Measurements from ENCODE around the gene PCCA. TPM values are rescaled to one million over a fixed set of nuclear protein-coding genes. Genes with fewer than 3 reads are reported as not detected.

Gene PCCA
- total RNA-seq, 5 donors from 2014 or later (not counting 1 experiment from before 2014, with no cell fraction given), result 7.6 to 16.8 (median 10.2) TPM

DNA sequence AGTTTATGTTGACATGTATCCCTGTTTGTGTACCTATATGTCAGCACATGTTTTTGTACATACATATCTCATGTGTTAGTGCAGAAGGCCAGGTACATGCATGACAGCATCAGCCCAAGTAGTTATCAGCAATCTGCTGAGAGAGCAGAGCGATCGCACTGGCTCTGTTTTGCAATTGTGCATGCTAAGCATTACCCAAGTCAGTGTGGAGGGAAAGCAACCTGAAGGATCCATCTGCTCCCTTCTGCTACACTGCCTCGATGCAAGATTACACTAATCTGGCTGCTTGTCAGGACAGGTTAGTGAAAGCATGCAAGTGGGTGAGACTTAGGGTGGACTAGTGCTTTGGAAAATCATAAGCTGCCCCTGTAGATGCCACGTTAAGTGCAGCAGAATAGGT, 211.8 kb downstream of the PCCA start:
- no peaks in the 10 kb centered on the region for H3K9me3 ChIP-seq
- H3K4me3 Mint-ChIP-seq, result no peak overlapping the region
- CTCF ChIA-PET, result no interaction called here
- no peak overlapping the region for H3K27ac ChIP-seq (ENCODE audit: low read length)
- no peaks in the 10 kb centered on the region for H3K36me3 ChIP-seq (ENCODE audit: control insufficient read depth in 2 of 2, extremely low read depth in 1 of 2, insufficient read depth in 1 of 2, low read length in 1 of 2)
- WGBS (ENCODE audit: insufficient coverage), result 100% methylated on average over 2 of the region's 4 CpGs
- no peaks in the 10 kb centered on the region for H3K27me3 Mint-ChIP-seq
- no peak overlapping the region for H3K4me3 ChIP-seq (ENCODE audit: control insufficient read depth in 1 of 2, extremely low read depth in 1 of 2, low read length in 1 of 2)
- H3K4me1 Mint-ChIP-seq, result no peaks in the 10 kb centered on the region
- H3K27me3 ChIP-seq (replicated peaks in 1 of 2; ENCODE audit: control insufficient read depth in 2 of 2, extremely low read depth in 1 of 2, insufficient read depth in 2 of 2, low read length in 1 of 2), result no peaks in the 10 kb centered on the region
- no peaks in the 10 kb centered on the region for H3K4me1 ChIP-seq (ENCODE audit: control insufficient read depth in 1 of 2, extremely low read depth in 1 of 2, insufficient read depth in 2 of 2, low read length in 2 of 2)
- ATAC-seq (replicated peaks in 1 of 4), result no peak
- POLR2A ChIA-PET, result interaction anchor here in 1 of 2 donors (0.6 kb wide), 1 partner anchor 122 kb away, joined by 3 read pairs; no protein-coding TSS in a partner anchor
- no peaks in the 10 kb centered on the region for H3K9me3 Mint-ChIP-seq
- H3K27ac Mint-ChIP-seq, result no peak overlapping the region
- peaks cover 20% of the 10 kb centered on the region for H3K36me3 Mint-ChIP-seq
- no peak for DNase-seq

DNA sequence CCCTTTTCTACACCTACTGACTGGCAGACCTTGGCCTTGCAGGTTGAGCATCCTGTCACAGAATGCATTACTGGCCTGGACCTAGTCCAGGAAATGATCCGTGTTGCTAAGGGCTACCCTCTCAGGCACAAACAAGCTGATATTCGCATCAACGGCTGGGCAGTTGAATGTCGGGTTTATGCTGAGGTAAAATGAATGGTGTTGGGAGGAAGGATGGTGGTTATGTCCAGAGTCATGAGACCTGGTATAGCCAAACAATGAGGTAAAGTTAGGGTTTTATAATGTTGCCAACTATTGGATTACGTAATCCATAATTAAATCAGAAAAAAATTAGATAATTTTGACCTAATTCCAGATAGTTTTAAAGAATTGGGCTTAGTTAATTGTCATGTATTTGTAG, 212.5 kb downstream of the PCCA start:
- Mint-ChIP-seq H3K9me3 (no peaks in the 10 kb centered on the region), H3K27me3 (no peaks in the 10 kb centered on the region), H3K4me3 (no peak overlapping the region), H3K36me3 (peaks cover 20% of the 10 kb centered on the region), H3K4me1 (no peaks in the 10 kb centered on the region), H3K27ac (no peak overlapping the region)
- ChIA-PET CTCF (no interaction called here), POLR2A (interaction anchor here in 1 of 2 donors (0.6 kb wide), 1 partner anchor 121 kb away, joined by 3 read pairs; no protein-coding TSS in a partner anchor)
- Histone ChIP-seq H3K4me3 (ENCODE audit: control insufficient read depth in 1 of 2, extremely low read depth in 1 of 2, low read length in 1 of 2) (no peak overlapping the region), H3K4me1 (ENCODE audit: control insufficient read depth in 1 of 2, extremely low read depth in 1 of 2, insufficient read depth in 2 of 2, low read length in 2 of 2) (no peaks in the 10 kb centered on the region), H3K27me3 (replicated peaks in 1 of 2; ENCODE audit: control insufficient read depth in 2 of 2, extremely low read depth in 1 of 2, insufficient read depth in 2 of 2, low read length in 1 of 2) (no peaks in the 10 kb centered on the region), H3K36me3 (ENCODE audit: control insufficient read depth in 2 of 2, extremely low read depth in 1 of 2, insufficient read depth in 1 of 2, low read length in 1 of 2) (no peaks in the 10 kb centered on the region), H3K27ac (ENCODE audit: low read length) (no peak overlapping the region), H3K9me3 (no peaks in the 10 kb centered on the region)
- no peak for ATAC-seq (replicated peaks in 1 of 4)
- 100% methylated on average over 4 of the region's 5 CpGs for WGBS (ENCODE audit: insufficient coverage)
- no peak for DNase-seq

DNA sequence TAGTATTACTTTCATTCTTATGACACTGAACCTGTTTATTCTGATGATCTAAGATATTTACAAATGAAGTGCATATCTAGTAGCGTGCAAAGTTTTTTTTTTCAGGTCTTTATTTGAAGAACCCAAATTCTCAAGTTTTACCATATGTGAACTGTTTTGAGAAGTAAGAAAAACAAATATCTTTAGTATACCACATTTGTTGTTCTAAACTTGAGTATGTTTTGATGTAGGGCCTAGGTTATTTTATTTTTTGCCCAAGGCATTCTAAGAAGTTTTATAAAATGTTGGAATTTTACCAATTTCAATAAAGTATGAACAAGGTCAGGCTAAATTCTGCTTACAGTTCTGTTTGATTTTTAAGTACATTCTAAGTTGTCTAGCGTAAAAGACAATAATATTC, 213.5 kb downstream of the PCCA start:
- Mint-ChIP-seq H3K27ac (no peak overlapping the region), H3K4me1 (no peaks in the 10 kb centered on the region), H3K9me3 (no peaks in the 10 kb centered on the region), H3K27me3 (no peaks in the 10 kb centered on the region), H3K4me3 (no peak overlapping the region), H3K36me3 (peaks cover 19% of the 10 kb centered on the region)
- no peak for DNase-seq
- H3K4me3 ChIP-seq (ENCODE audit: control insufficient read depth in 1 of 2, extremely low read depth in 1 of 2, low read length in 1 of 2), result no peak overlapping the region
- no peaks in the 10 kb centered on the region for H3K27me3 ChIP-seq (replicated peaks in 1 of 2; ENCODE audit: control insufficient read depth in 2 of 2, extremely low read depth in 1 of 2, insufficient read depth in 2 of 2, low read length in 1 of 2)
- no peak overlapping the region for H3K27ac ChIP-seq (ENCODE audit: low read length)
- ATAC-seq (replicated peaks in 1 of 4), result no peak
- H3K36me3 ChIP-seq (ENCODE audit: control insufficient read depth in 2 of 2, extremely low read depth in 1 of 2, insufficient read depth in 1 of 2, low read length in 1 of 2), result no peaks in the 10 kb centered on the region
- H3K9me3 ChIP-seq, result no peaks in the 10 kb centered on the region
- ChIA-PET POLR2A (no interaction called here), CTCF (no interaction called here)
- WGBS (ENCODE audit: insufficient coverage), result no CpG with 5 or more reads among the region's 2 CpGs
- H3K4me1 ChIP-seq (ENCODE audit: control insufficient read depth in 1 of 2, extremely low read depth in 1 of 2, insufficient read depth in 2 of 2, low read length in 2 of 2), result no peaks in the 10 kb centered on the region

DNA sequence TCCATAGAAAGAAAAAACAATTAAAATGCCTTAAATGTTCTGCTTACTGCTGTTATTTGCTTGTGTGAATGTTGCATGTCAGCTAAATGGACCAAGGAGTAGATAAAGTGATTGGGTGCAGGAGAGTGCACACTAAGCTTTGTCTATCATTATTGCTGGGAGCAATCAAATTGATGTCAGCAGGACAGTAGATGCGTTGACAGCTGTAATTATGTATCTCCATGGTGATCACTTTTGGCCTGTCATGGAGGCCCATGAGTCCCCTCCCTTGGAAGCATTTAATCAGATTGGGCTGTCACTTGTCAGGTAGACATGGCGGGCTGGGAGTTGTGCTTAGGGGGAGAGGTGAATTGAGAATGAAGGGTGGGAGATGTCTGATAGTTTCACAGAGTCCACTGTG, 215.3 kb downstream of the PCCA start:
- no peak overlapping the region for H3K4me3 ChIP-seq (ENCODE audit: control insufficient read depth in 1 of 2, extremely low read depth in 1 of 2, low read length in 1 of 2)
- H3K4me1 ChIP-seq (ENCODE audit: control insufficient read depth in 1 of 2, extremely low read depth in 1 of 2, insufficient read depth in 2 of 2, low read length in 2 of 2), result no peaks in the 10 kb centered on the region
- POLR2A ChIA-PET, result interaction anchor here in 1 of 2 donors (0.6 kb wide), 1 partner anchor 642 kb away, joined by 4 read pairs; no protein-coding TSS in a partner anchor
- Mint-ChIP-seq H3K27ac (no peak overlapping the region), H3K36me3 (peaks cover 19% of the 10 kb centered on the region), H3K4me3 (no peak overlapping the region), H3K27me3 (no peaks in the 10 kb centered on the region), H3K4me1 (no peaks in the 10 kb centered on the region), H3K9me3 (no peaks in the 10 kb centered on the region)
- CTCF ChIA-PET, result no interaction called here
- no peaks in the 10 kb centered on the region for H3K9me3 ChIP-seq
- DNase-seq (no peak), ATAC-seq (replicated peaks in 1 of 4) (no peak)
- H3K27ac ChIP-seq (ENCODE audit: low read length), result no peak overlapping the region
- WGBS (ENCODE audit: insufficient coverage), result 100% methylated on average over 2 of the region's 2 CpGs
- no peaks in the 10 kb centered on the region for H3K27me3 ChIP-seq (replicated peaks in 1 of 2; ENCODE audit: control insufficient read depth in 2 of 2, extremely low read depth in 1 of 2, insufficient read depth in 2 of 2, low read length in 1 of 2)
- no peaks in the 10 kb centered on the region for H3K36me3 ChIP-seq (ENCODE audit: control insufficient read depth in 2 of 2, extremely low read depth in 1 of 2, insufficient read depth in 1 of 2, low read length in 1 of 2)

DNA sequence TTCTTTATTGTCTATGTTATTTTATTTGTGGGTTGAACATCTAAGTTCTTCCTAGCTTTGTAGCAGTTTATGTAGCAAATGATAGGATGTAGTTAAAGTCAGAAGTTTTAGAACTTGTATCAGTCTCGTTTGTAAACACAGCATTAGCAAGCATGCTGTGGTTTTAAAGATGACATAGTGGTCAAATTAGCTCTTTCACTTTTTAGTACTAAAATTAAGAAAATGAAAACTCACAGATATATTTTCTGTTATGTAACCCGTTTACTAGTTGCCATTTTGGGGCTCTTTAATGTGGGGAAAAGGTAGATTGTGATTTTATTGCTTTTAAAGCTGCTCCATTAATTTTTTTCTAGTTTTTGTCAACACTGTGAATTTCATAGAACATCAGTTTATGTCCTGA, 216.5 kb downstream of the PCCA start:
- no peaks in the 10 kb centered on the region for H3K27me3 ChIP-seq (replicated peaks in 1 of 2; ENCODE audit: control insufficient read depth in 2 of 2, extremely low read depth in 1 of 2, insufficient read depth in 2 of 2, low read length in 1 of 2)
- ATAC-seq (replicated peaks in 1 of 4), result no peak
- Mint-ChIP-seq H3K36me3 (peaks cover 25% of the 10 kb centered on the region), H3K4me3 (no peak overlapping the region), H3K27me3 (no peaks in the 10 kb centered on the region), H3K9me3 (no peaks in the 10 kb centered on the region), H3K27ac (no peak overlapping the region), H3K4me1 (no peaks in the 10 kb centered on the region)
- no peaks in the 10 kb centered on the region for H3K4me1 ChIP-seq (ENCODE audit: control insufficient read depth in 1 of 2, extremely low read depth in 1 of 2, insufficient read depth in 2 of 2, low read length in 2 of 2)
- ChIA-PET POLR2A (no interaction called here), CTCF (interaction anchor here in 1 of 2 donors (0.6 kb wide), 1 partner anchor 16 kb away, joined by 3 read pairs; no protein-coding TSS in a partner anchor)
- no peaks in the 10 kb centered on the region for H3K9me3 ChIP-seq
- DNase-seq, result no peak
- H3K36me3 ChIP-seq (ENCODE audit: control insufficient read depth in 2 of 2, extremely low read depth in 1 of 2, insufficient read depth in 1 of 2, low read length in 1 of 2), result no peaks in the 10 kb centered on the region
- no CpG with 5 or more reads among the region's 2 CpGs for WGBS (ENCODE audit: insufficient coverage)
- H3K27ac ChIP-seq (ENCODE audit: low read length), result no peak overlapping the region
- no peak overlapping the region for H3K4me3 ChIP-seq (ENCODE audit: control insufficient read depth in 1 of 2, extremely low read depth in 1 of 2, low read length in 1 of 2)

DNA sequence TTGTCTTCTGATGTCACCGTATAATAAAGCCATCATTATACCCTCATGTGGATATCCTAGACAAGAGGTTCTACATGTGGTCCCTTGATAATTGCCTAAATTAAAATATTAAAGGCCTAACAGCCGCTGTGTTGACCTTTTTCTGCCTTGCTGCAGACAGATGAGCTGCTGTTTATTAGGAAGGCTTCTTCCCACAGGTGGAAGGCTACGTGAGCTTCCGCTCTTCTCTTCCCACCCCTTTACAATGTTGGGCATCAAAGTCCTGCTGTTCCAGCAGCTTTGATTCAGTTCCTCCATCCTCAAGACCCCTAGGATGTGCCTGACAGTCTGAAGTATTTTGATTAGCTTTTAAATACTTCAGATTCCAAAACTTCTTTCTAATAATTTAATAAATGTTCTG, 217.1 kb downstream of the PCCA start:
- Histone ChIP-seq H3K9me3 (no peaks in the 10 kb centered on the region), H3K27me3 (replicated peaks in 1 of 2; ENCODE audit: control insufficient read depth in 2 of 2, extremely low read depth in 1 of 2, insufficient read depth in 2 of 2, low read length in 1 of 2) (no peaks in the 10 kb centered on the region), H3K27ac (ENCODE audit: low read length) (no peak overlapping the region), H3K4me3 (ENCODE audit: control insufficient read depth in 1 of 2, extremely low read depth in 1 of 2, low read length in 1 of 2) (no peak overlapping the region), H3K4me1 (ENCODE audit: control insufficient read depth in 1 of 2, extremely low read depth in 1 of 2, insufficient read depth in 2 of 2, low read length in 2 of 2) (no peaks in the 10 kb centered on the region), H3K36me3 (ENCODE audit: control insufficient read depth in 2 of 2, extremely low read depth in 1 of 2, insufficient read depth in 1 of 2, low read length in 1 of 2) (no peaks in the 10 kb centered on the region)
- Mint-ChIP-seq H3K4me1 (no peaks in the 10 kb centered on the region), H3K4me3 (no peak overlapping the region), H3K27me3 (no peaks in the 10 kb centered on the region), H3K9me3 (no peaks in the 10 kb centered on the region), H3K36me3 (peaks cover 26% of the 10 kb centered on the region), H3K27ac (no peak overlapping the region)
- DNase-seq (no peak), ATAC-seq (replicated peaks in 1 of 4) (no peak)
- 100% methylated on average over 1 of the region's 4 CpGs for WGBS (ENCODE audit: insufficient coverage)
- CTCF ChIA-PET, result no interaction called here
- POLR2A ChIA-PET, result interaction anchor here in 1 of 2 donors (0.6 kb wide), 1 partner anchor 22 kb away, joined by 3 read pairs; no protein-coding TSS in a partner anchor

Data from T-cell (primary cell).